ENCODE measurements around the gene SLC22A1. TPM values are rescaled to one million over a fixed set of nuclear protein-coding genes. Genes with fewer than 3 reads are reported as not detected.
"Not testable (repeated sequence)": the region's sequence is repeated elsewhere in the genome, so short reads cannot be mapped to it uniquely, and the experiment has no call there.

The SLC22A1 gene
- total RNA-seq, 4 donors from 2014 or later: 0.35 to 0.67 (median 0.58) TPM; not detected in 1

GRCh38 chr6:160137130-160137988, 15.7 kb downstream of the SLC22A1 start:
- no peak for ATAC-seq
- no peaks in the 10 kb centered on the region for H3K36me3 ChIP-seq
- no peaks in the 10 kb centered on the region for H3K27me3 ChIP-seq
- H3K4me1 ChIP-seq: peaks cover 2 to 43% (median 4%) of the 10 kb centered on the region in 3 donors
- H3K4me3 ChIP-seq: no peak overlapping the region
- TF ChIP-seq POLR2AphosphoS5 (IDR thresholded peaks at IDR 0.05) (no peak), EP300 (IDR thresholded peaks at IDR 0.05) (no peak), POLR2A (IDR thresholded peaks at IDR 0.05) (no peak), CTCF (IDR thresholded peaks at IDR 0.05) (no peak)
- H3K27ac ChIP-seq: no peak overlapping the region
- no peaks in the 10 kb centered on the region for H3K9me3 ChIP-seq
- WGBS, 2 donors (ENCODE audit: low coverage in 1 of 2): 73% methylated on average over 7 of the region's 12 CpGs; no CpG with 5 or more reads in 1 of the 2 donors

- TF ChIP-seq EP300 (IDR thresholded peaks at IDR 0.05): no peak
- TF ChIP-seq POLR2A (IDR thresholded peaks at IDR 0.05): no peak
- TF ChIP-seq CTCF (IDR thresholded peaks at IDR 0.05): peak in 3 of 4 experiments; percentile 75 to 84 (median 80)
- no peaks in the 10 kb centered on the region for H3K9me3 ChIP-seq
- H3K4me1 ChIP-seq: peaks cover 2 to 44% (median 4%) of the 10 kb centered on the region in 3 donors
- H3K36me3 ChIP-seq: no peaks in the 10 kb centered on the region
- no peaks in the 10 kb centered on the region for H3K27me3 ChIP-seq
- WGBS, 2 donors (ENCODE audit: low coverage in 1 of 2): 40 to 48% methylated on average over 4 to 6 of the region's 8 CpGs
- no peak overlapping the region for H3K4me3 ChIP-seq
- H3K27ac ChIP-seq: peak overlapping the region in 3 of 4 donors; percentile 12 to 32 (median 25)
- no peak for ATAC-seq
Measured at GRCh38 chr6:160137989-160138835, 16.6 kb downstream of the SLC22A1 start.

GRCh38 chr6:160138839-160139419, 17.3 kb downstream of the SLC22A1 start:
- 66 to 70% methylated on average over 8 to 12 of the region's 13 CpGs for WGBS, 2 donors (ENCODE audit: low coverage in 1 of 2)
- no peaks in the 10 kb centered on the region for H3K27me3 ChIP-seq
- H3K27ac ChIP-seq: peak overlapping the region in 3 of 4 donors; percentile 12 to 32 (median 25)
- H3K4me1 ChIP-seq: peaks cover 2 to 44% (median 4%) of the 10 kb centered on the region in 3 donors
- H3K4me3 ChIP-seq: no peak overlapping the region
- no peaks in the 10 kb centered on the region for H3K9me3 ChIP-seq
- no peak for ATAC-seq
- no peaks in the 10 kb centered on the region for H3K36me3 ChIP-seq
- no peak for TF ChIP-seq POLR2A (IDR thresholded peaks at IDR 0.05)
- no peak for TF ChIP-seq CTCF (IDR thresholded peaks at IDR 0.05)

GRCh38 chr6:160139420-160139851, 17.8 kb downstream of the SLC22A1 start:
- 0 to 62% methylated on average over 1 to 11 of the region's 12 CpGs for WGBS, 2 donors (ENCODE audit: low coverage in 1 of 2)
- H3K4me3 ChIP-seq: no peak overlapping the region
- no peaks in the 10 kb centered on the region for H3K27me3 ChIP-seq
- ATAC-seq: no peak
- H3K36me3 ChIP-seq: no peaks in the 10 kb centered on the region
- peak overlapping the region in 2 of 4 donors; percentile 12 to 78 for H3K27ac ChIP-seq
- H3K9me3 ChIP-seq: no peaks in the 10 kb centered on the region
- peaks cover 2 to 44% (median 4%) of the 10 kb centered on the region in 3 donors for H3K4me1 ChIP-seq
- TF ChIP-seq POLR2A (IDR thresholded peaks at IDR 0.05) (no peak), EP300 (IDR thresholded peaks at IDR 0.05) (no peak), CTCF (IDR thresholded peaks at IDR 0.05) (no peak), POLR2AphosphoS5 (IDR thresholded peaks at IDR 0.05) (no peak)

GRCh38 chr6:160140493-160140892, 18.9 kb downstream of the SLC22A1 start:
- 97 to 100% methylated on average over 2 to 3 of the region's 3 CpGs for WGBS, 2 donors (ENCODE audit: low coverage in 1 of 2)
- Histone ChIP-seq H3K27ac (peak overlapping the region; percentile 76 to 81 (median 78)), H3K4me1 (peaks cover 2 to 44% (median 4%) of the 10 kb centered on the region in 3 donors)

More at GRCh38 chr6:160140493-160140892, 18.9 kb downstream of the SLC22A1 start:
- not testable (repeated sequence) for ATAC-seq, H3K27me3 ChIP-seq, H3K36me3 ChIP-seq, H3K9me3 ChIP-seq, H3K4me3 ChIP-seq

All from gastroesophageal sphincter (tissue), 4 donors.